HS-27A (cell line): Measurements from ENCODE around the gene SCIN.
"Not testable (repeated sequence)": the region's sequence is repeated elsewhere in the genome, so short reads cannot be mapped to it uniquely, and the experiment has no call there.

Source experiments
- DNase-seq: peaks from one replicate; pipeline ENCODE4 v3.0.0-alpha.2; 2012; ENCODE audit warnings: low read depth, missing footprints

Gene SCIN

GRCh38 chr7:12688485-12689170 lies 118.1 kb downstream of the SCIN start:
- DNase-seq: not testable (repeated sequence)

GRCh38 chr7:12689451-12689850 lies 118.9 kb downstream of the SCIN start:
- no peak for DNase-seq

DNA sequence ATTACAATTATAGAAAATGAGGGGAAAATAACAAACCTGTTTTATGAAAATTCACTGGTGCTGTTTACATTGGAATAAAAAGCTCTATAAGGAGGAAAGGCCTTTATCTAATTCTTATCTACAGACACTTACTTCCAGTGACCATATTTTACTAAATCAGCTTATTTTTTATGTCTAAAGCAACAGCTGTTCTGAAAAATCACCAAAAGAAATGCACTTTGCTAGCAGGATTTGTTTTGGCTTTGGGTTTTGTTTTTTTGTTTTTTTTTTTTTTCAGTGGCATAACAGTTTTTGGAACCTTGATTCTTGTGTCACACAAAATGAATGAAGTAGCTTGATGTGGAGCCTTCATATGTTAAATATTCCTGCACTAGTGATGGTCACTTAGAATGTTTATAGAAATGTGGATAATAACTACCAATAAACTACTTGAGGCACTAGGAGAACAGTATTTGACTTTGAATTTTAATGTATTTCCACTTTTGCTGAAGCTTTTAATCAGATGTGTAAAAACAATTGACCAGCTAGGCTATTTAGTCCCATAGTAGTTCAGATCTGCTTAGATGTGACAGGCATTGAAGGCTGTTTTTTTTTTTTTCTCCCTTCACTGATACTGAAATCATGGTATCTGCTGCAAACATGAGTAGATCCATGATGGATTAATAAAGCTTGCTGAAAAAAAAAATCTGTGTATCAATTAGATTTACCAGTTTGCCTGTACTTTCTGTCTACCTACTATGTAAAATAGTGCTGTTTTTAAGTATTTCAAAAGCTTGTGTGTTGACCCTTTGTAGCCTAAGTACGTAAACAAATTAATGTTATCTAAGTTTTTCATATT lies 119.7 kb downstream of the SCIN start:
- DNase-seq: no peak

- DNase-seq: not testable (repeated sequence)
These were observed 120.9 kb downstream of the SCIN start for GRCh38 chr7:12691388-12691787.

- no peak for DNase-seq
These were observed 121.5 kb downstream of the SCIN start for GRCh38 chr7:12692035-12692434.

GRCh38 chr7:12692479-12693259 lies 122.1 kb downstream of the SCIN start:
- DNase-seq: no peak

GRCh38 chr7:12694817-12695216 lies 124.3 kb downstream of the SCIN start:
- DNase-seq: no peak

GRCh38 chr7:12695965-12696364 lies 125.4 kb downstream of the SCIN start:
- no peak for DNase-seq

DNA sequence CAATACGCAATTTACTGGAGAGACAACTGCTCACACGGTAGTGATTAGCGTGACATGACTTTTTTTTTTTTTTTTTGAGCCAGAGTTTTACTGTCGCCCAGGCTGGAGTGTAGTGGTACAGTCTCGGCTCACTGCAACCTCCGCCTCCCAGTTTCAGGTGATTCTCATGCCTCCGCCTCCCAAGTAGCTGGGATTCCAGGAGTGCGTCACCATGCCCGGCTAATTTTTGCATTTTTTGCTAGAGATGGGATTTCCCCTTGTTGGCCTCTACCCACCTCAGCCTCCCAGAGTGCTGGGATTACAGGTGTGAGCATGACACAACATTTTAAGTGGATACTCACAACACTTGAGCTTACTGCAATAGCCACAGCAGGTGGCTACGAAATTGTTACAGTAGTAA lies 128.8 kb downstream of the SCIN start:
- no peak for DNase-seq

DNA sequence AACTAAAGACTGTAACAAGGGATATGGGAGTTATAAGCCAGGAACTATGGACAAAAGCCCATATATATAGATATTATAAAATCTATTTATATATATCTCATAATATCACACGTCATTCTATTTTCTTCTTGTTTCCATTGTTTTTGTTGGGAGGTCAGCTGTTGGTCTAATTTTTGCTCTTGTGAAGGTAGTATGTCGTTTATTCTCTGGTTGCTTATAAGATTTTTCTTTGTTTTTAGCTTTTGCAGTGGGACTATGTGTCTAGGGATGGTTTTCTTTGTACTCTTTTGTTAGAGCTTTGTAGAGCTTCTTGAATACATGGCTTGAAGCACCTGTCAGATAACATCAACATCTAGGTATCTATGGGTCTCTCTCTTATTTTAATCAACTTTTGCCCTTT lies 130.9 kb downstream of the SCIN start:
- no peak for DNase-seq

DNA sequence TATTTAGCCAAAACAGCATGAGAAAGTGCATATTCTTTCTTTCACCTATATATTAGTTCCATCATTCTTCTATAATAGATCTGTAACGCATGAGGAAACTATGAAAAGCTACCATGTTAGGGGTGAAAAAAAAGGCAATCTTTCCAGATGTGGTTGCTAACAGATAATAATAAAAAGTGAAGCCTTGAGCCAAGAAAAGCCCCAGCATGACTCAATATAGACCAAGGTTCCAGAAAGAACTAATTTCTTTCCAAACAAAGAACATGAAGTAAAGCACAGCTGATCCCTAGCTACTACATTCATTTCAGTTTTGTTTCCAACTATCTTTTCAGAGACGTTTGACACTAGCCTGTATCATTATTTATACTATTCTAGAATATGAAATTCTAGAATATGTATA lies 133.4 kb downstream of the SCIN start:
- no peak for DNase-seq

- DNase-seq: no peak
These were observed 135.4 kb downstream of the SCIN start for GRCh38 chr7:12705878-12706277.

GRCh38 chr7:12706900-12707536 lies 136.5 kb downstream of the SCIN start:
- no peak for DNase-seq

DNA sequence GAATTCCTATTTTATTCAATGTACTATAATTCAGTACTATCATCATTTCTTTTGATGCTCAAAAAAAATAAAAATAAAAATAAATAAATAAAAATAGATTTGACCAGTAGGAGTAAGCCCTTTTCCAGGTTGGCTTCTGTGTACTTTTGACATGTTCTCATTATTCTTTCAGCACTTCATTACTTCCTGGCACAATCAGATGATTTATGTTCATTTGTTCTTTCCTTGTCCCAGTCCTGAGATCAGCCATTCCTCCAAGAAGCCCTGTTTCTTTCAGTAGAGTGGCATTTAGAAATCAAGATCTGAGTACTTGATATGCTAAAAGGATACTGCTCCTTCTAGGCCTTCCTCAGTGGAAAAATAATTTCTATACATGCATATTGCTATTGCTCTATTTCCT lies 137.8 kb downstream of the SCIN start:
- no peak for DNase-seq
